HL-60/S4 treated with phorbol 12-myristate 13-acetate at 8.2 ng/mL for 4 days and 3 days (cell line): ENCODE data around the gene PDE4D.

Experiments used
- in situ Hi-C: fragments of 300-500 bp; cut with MboI; formaldehyde crosslinking; loops from 2 replicates; pipeline ENCODE4 v1.15.0; 2022; ENCODE audit warnings: low sequenced_read_pairs

PDE4D gene

GRCh38 chr5:59275510-59276324 lies 617.8 kb downstream of the PDE4D start:
- in situ Hi-C loops = no loop called here

- in situ Hi-C loops = no loop called here
Measured at GRCh38 chr5:59275170-59275509, 618.4 kb downstream of the PDE4D start.

DNA sequence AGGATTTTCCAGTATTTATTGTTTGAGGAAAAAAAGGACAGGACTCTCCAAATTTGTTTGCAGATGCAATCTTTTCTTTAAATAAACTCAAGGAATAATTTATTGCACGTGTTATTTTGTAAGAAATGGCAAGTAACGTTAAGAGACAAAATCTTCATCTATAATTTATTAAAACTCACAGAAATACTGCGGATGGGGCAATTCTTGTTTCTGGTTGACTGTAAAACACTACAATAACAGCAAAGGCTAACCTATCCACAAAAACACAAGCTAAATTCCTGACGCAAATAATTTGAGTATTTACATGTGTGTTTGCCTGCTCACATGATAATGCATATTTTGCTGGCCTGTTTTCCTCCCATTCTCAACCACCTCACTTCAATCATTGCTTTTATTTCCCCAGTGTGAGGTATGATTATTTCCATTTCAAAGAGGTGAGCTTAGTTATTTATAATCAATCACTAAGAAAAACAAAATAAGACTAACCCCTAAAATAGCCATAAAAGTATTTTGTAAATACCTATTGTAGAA lies 619.4 kb downstream of the PDE4D start:
- in situ Hi-C loops = no loop called here

- in situ Hi-C loops = no loop called here
Measured at GRCh38 chr5:59272809-59273427, 620.6 kb downstream of the PDE4D start.

DNA sequence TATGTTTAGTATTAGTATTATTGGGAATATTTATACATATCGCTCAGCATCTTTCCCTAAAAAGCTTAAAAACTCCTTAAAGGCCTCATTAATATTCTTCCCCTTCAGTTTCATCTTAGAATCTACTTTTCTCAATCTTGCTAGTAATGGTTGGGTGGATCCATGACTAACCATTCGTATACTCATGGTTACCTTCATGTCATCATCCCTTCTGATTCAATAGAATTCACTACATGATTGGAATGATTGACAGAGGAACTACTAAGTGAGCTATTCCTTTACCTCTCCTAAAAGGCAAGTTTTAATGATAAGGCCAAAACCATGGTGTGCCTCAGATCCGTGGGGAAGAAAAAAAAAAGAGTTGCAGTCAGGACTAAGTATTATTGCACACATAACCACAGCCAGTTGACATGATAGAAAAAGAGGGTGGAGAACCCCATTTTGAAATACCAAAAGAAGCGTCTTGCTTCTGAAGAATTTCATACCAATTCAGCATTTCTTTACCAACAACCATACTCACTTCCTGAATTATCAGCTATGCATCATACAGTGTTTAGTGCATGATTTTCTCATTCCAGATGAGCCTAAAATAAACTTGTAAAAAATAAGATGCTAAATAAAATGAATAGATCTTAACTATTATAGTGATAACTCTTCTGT lies 624.6 kb downstream of the PDE4D start:
- in situ Hi-C loops = no loop called here

GRCh38 chr5:59267033-59267432 lies 626.5 kb downstream of the PDE4D start:
- in situ Hi-C loops = no loop called here

GRCh38 chr5:59266410-59266809 lies 627.1 kb downstream of the PDE4D start:
- in situ Hi-C loops = no loop called here

- in situ Hi-C loops = no loop called here
Measured at GRCh38 chr5:59264639-59265245, 628.8 kb downstream of the PDE4D start.

- in situ Hi-C loops = no loop called here
Measured at GRCh38 chr5:59264013-59264412, 629.5 kb downstream of the PDE4D start.

DNA sequence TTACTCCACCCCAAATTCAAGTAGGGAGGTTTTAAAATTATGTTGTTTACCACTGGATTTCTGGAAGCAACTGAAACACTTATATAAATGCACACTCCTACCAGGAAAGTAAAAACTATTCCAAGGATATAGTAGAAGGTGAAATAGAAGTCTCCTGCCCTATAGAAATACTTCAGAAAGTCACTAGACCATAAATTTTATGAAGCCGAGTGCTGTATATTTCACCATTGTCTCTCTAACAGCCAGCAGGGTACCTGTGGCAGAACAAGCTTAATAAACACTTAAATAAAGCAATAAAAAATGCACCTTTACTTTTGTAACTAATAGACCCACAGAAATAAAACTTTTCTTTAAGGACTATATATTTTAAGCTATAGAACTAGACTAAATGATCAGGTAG lies 631.6 kb downstream of the PDE4D start:
- in situ Hi-C loops = no loop called here

DNA sequence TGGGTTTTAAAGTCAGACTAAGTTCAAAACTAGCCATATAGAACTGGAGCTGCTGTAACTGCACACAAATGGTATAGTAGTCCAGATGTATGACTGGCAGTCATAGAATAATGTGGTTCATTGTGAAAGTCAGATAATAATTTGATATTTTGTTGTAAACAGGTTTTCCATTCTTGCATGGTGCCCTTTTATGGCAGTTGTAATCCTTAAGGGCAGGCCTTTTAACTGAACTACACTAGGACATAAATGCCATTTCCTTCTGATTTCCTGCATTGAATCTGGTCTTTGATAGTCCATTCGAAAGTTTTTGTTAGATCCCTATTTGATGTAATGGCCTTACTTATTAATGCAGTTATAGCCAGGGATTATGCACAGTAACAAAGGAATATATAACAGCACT lies 632.6 kb downstream of the PDE4D start:
- in situ Hi-C loops = no loop called here

DNA sequence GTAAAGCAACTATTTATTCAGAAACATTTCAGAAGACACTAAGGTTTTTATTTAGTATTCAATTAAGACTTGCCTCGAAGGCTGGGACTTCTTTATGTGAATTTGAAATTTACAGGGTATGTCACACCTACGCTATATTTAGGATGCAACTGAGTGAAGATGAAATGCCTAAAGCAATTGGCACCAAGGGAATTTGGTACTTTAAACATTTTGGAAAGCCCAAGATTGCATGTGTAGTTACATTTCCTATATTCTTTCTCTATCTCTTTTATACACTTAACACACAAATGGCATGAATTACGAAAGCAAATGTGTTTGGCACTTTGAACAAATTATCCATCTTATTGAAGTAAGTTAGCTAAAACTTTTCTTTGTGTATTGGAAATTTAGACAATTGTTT lies 633.3 kb downstream of the PDE4D start:
- in situ Hi-C loops = no loop called here

- in situ Hi-C loops = no loop called here
Measured at GRCh38 chr5:59259237-59259636, 634.3 kb downstream of the PDE4D start.

DNA sequence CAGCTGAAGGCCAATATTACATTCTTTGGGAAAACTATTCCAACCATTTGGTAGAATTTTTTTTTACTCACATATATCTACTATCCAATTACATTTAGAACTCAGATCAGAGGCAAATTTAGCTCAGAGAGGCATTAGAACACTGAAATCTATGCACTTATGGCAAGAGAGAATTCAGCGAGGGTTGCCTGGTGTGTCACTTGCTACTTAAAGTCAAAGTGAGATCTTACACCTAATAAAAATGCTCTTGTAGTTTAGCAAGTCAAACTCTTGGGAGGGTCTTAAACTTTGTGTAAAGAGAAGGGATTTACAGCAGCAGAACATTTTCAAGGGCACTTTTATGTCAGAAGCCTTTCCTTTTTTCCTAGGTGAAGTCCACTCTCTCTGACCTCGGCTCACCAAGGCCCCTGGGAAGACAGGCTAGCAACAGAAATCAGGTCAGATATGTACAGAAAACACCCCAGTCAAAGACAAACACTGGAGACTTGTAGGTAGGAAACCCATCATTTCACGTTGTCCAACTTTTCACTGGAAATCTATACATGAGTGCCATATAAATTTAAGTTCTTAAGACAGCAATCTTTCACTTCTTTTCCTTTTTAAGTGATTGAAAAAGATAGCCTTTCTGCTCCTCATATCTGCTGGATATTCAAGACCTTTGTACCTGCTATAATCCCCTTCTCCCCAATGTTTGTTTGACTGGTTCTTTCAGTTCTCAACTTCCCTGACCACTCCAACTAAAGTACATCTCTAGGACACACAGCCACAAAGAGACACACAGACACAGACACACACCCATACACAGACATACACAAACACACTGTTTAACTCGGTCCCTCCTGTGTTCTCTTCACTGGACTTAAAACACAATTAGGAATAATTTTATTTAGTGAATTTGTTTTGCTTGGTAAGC lies 635.8 kb downstream of the PDE4D start:
- in situ Hi-C loops = no loop called here

DNA sequence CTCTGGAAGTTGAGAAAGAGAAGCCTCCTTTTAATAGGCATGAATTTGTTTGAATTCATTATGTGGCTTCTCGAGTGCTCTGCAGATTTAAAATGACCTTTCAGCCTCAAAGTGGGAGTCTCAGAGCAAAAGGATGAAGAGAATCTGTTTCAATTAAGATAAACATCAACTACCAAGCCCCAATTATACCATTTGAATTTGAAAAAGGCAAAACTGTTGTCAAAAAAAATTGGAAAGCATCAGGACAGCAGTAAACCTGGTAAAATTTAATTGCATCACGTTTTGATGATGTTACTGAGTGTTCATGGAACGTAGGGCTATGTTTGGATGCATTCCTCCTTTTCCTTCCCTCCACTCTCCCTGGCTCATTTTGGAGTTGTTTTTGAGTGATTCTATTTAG lies 637.2 kb downstream of the PDE4D start:
- in situ Hi-C loops = no loop called here

- in situ Hi-C loops = no loop called here
Measured at GRCh38 chr5:59254055-59254687, 639.4 kb downstream of the PDE4D start.

- in situ Hi-C loops = no loop called here
Measured at GRCh38 chr5:59253625-59254024, 639.9 kb downstream of the PDE4D start.

- in situ Hi-C loops = no loop called here
Measured at GRCh38 chr5:59251627-59252026, 641.9 kb downstream of the PDE4D start.

- in situ Hi-C loops = no loop called here
Measured at GRCh38 chr5:59249726-59250125, 643.8 kb downstream of the PDE4D start.

- in situ Hi-C loops = no loop called here
Measured at GRCh38 chr5:59249160-59249559, 644.4 kb downstream of the PDE4D start.
